A204.1 (cell line): Measurements from ENCODE around the gene GLIS1.

Source experiments
- FAIRE-seq: peaks from 2 replicates; lab custom pipeline; 2012; peaks lifted over from hg19 to GRCh38; lab: Jason Lieb, UNC

Gene GLIS1

GRCh38 chr1:53506355-53507050 lies 232.5 kb downstream of the GLIS1 start:
- no peak for FAIRE-seq

- FAIRE-seq = no peak
Measured at GRCh38 chr1:53505891-53506290, 233.1 kb downstream of the GLIS1 start.

GRCh38 chr1:53505401-53505800 lies 233.6 kb downstream of the GLIS1 start:
- no peak for FAIRE-seq

DNA sequence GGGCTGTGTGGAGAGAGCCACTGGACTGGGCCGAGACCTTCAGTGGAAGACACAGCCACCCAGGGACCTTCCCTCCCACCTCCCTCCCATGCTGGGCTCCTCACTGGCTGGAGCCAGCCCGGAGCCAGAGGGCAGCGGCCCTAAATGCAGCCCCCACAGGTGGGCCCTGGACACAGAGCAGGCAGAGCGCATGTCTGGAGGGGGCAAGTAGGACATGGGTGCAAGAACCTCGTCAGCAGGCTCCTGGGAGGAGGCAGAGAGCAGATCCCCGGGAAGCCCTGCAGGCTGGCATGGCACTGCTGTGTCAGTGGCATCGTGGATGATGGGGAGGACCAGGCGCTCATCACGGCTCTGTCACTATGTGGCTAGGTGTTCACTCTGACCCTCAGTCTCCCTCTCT lies 234.1 kb downstream of the GLIS1 start:
- FAIRE-seq = no peak

DNA sequence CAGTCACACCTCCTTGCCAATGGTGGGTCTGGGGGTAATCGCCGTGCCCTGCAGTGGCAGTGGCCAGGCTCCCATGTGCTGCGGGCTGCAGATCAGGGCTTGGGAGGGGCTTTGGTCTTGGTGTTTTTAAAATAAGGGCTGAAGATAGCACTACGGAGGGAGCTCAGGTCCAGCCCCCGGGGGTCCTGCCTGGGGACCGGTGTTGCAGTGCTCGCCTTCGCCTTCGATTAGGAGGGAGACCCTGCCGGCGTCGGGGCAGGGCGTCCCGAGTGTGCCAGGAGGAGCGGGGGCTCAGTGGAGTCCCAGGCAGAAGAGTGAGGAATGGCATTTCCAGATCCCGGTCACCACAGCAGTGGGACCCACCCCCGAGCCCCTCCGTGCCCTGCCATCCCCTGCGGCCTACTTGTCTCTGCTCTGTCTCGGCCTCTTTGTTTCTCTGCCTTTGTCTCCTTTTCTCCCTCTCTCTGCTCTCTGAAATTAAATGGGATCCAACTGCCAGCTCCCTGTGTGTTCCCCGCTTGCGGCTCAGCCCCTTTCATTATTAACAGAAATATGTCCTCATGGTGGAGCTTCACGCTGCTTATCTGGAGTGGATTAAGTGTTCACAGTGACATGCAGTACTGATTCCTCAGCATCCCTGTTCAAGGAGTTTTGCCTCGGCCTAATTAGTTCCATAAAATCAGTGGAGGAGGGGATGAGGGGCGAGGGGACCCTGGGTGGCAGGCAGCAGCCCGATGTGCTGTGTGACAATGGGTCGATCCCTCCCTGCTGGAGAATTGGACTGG lies 235.3 kb downstream of the GLIS1 start:
- FAIRE-seq = no peak

- no peak for FAIRE-seq
Measured at GRCh38 chr1:53502641-53503432, 236.1 kb downstream of the GLIS1 start.

- no peak for FAIRE-seq
Measured at GRCh38 chr1:53501065-53502005, 237.6 kb downstream of the GLIS1 start.

DNA sequence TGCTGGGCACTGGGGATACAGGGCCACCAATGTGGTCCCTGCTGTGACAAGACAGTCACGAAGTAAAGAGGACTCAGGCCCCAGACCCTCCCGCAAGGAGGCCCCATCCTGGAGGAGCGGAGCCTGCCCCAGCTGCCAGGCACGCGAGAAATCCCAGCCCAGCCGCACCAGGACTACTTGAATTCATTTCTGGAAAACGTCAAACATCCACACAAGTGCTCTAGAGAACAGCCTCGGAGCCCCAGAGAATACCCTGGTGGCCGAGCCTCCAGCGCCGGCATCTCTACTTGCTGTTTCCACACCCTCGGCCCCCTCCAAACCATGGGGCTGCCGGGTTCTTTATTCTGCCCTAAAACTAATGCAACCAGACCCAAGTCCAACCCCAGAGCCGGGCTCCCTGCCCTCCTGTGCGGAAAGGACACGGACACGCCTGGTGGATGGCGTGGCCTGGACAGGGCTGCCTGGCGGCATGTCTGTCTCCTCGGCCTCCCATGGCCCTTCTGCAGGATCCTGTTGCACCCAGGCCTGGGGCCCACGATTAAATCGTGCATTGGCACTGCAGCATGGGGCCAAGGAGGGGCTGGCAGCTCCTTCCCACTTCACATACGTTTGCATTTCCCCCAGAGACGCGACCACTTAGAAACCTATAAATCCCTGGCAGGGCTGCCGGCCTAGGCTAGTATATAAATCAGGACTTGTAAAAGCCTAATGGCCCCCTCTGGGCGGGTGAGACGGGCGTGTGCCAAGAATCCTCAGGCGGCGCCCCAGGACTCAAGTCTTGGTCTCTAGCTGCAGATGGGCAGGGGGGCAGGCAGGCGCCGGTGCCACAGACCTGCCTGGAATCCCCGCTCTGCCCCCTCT lies 238.5 kb downstream of the GLIS1 start:
- no peak for FAIRE-seq

GRCh38 chr1:53499257-53500203 lies 239.4 kb downstream of the GLIS1 start:
- no peak for FAIRE-seq

DNA sequence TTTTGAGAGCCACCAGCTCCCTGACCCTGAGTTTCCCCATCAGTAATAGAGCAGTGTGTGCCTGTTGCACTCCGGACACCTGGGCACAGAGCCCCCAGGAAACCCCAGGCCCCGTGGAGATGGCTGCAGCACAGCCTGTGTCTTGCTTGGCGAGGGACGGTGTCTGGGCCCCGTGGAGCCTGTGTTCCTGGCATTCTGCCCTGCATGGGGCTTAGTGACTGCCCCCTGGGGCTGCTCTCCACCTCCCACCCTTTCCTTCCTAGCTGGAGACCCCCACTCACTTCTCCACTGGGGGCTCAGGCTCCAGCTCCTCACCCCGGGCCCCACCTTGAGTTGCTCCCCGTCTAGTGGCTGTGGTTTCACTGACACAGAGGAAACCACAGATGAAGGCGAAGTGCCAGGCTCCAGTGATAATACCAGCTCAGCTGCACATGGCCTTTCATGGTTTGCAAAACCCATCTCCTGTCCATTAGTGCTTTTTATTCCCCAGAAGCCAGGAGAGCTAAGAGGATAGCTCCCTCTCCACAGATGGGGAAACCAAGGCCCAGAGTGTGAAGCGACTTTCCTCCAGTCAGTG lies 240.3 kb downstream of the GLIS1 start:
- FAIRE-seq = no peak

DNA sequence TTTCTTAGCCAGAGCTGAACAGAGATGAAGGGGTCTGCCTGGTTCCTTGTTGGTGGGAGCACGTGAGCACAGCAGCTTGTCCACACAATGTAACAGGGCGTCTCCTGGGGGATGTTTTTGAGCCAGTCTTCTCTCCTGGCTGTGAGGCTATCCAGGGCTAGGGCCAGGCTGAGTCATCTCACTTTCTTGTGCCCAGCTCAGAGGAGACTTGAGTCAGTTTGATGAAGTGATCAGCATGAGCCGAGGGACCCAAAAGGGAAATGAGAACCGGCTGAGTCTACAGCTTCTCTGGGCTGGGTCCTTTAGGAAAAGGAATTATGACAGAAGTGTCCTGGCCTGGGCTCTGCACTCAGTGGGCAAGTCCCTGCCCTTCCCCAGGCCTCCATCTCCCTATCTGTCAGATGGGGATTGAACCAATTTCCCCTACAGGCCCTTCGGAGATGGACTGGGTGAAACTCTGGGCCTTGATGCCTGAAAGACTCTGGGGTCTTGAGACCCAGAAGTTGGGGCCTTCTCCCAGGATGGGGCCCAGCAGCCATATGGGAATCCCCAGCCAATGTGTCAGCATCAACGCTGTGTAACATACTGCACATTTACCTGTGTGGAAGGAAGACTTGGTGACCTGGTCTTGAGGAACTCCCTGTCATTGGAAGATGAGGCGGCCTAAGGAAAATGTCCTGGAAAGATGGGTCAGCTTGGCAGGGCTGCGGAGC lies 243.2 kb downstream of the GLIS1 start:
- no peak for FAIRE-seq

DNA sequence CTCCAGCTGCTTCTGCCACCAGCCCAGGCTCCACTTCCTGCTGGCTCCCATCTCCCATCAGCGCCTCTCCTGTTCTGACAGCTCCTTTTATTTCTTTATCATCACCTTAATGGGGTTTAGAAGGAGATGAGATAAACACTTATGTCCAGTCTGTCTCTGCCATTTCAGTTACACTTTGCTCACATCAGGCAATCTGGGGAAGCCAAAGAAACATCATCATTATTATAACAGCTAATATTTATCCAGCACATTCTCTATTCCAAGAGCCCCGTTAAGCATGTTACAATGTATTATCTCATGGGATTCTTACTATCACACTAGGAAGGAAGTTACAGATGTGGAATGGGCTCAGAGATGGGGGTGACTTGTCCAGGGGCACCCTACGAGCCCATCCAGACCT lies 248.6 kb downstream of the GLIS1 start:
- no peak for FAIRE-seq

- no peak for FAIRE-seq
Measured at GRCh38 chr1:53486395-53487026, 252.5 kb downstream of the GLIS1 start.

- FAIRE-seq = no peak
Measured at GRCh38 chr1:53485478-53486394, 253.2 kb downstream of the GLIS1 start.

DNA sequence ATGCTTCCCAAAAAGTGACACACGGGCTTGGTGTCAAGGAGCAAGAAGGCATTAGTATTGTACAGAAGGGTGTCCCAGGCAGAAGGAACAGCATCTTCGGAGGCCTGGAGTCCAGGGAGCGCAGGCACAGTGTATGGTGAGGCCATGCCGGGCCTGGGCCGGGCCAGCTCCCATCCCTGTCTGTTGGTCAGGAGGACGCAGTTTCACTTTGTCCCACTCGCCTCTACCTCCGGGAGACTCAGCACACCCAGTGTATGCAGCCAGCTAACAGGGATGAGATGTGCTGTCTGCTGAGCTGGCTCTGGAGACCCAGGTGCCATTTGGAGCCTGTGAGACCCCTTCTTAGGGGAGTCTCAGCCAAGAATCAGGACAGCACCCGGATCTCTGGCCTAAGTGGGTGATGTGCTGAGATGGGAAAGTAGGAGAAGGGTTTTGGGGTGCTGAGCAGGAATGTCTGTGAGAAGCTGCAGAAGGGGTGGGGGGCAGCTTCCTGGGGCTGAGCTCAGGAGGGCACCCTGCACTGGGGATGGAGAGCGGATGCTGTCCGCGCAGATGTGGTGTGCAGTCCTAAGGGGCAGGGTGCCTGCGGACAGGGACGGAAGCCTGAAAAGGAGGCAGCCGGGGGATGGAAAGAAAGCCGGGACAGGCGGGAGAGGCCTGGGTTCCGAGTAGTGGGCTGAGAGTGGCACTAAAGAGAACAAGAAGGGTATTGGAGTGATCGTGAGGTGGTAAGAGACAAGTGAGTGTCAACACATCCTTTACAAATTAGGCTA lies 254.1 kb downstream of the GLIS1 start:
- no peak for FAIRE-seq

DNA sequence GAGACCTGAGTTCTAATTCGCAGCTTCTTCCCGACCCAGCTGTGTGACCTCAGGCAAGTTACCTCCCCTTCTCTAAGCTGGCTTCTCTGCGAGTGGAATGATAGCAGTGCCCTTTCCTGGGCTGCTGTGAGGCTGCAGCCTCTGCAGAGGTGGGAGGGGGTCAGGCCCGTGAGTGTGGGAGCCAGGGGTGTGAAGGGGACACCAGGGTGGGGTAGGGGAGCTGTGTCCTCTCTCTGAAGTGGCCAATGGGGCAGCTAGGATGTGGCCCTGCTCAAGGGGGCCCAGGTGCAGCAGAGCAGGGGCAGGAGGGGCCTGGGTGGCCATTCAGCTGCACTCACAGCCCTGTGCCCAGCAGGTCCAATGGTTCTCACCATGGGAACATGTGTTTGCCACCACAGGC lies 255.3 kb downstream of the GLIS1 start:
- no peak for FAIRE-seq
